ENCODE results near the gene WNT3A.

- TF ChIP-seq, protein P1, sequence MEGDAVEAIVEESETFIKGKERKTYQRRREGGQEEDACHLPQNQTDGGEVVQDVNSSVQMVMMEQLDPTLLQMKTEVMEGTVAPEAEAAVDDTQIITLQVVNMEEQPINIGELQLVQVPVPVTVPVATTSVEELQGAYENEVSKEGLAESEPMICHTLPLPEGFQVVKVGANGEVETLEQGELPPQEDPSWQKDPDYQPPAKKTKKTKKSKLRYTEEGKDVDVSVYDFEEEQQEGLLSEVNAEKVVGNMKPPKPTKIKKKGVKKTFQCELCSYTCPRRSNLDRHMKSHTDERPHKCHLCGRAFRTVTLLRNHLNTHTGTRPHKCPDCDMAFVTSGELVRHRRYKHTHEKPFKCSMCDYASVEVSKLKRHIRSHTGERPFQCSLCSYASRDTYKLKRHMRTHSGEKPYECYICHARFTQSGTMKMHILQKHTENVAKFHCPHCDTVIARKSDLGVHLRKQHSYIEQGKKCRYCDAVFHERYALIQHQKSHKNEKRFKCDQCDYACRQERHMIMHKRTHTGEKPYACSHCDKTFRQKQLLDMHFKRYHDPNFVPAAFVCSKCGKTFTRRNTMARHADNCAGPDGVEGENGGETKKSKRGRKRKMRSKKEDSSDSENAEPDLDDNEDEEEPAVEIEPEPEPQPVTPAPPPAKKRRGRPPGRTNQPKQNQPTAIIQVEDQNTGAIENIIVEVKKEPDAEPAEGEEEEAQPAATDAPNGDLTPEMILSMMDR (IDR thresholded peaks at IDR 0.05), result no peak
- TF ChIP-seq POLR2A (IDR thresholded peaks at IDR 0.05), result no peak
These were observed 3.3 kb downstream of the WNT3A start for GRCh38 chr1:228009828-228010775.

Data from esophagus squamous epithelium (tissue), 4 donors.